ENCODE measurements around the gene KRT39. TPM values are rescaled to one million over a fixed set of nuclear protein-coding genes. Genes with fewer than 3 reads are reported as not detected.

Gene KRT39
- polyA plus RNA-seq, 2 of the 4 experiments (the other 2 are of a cell fraction), result not detected

DNA sequence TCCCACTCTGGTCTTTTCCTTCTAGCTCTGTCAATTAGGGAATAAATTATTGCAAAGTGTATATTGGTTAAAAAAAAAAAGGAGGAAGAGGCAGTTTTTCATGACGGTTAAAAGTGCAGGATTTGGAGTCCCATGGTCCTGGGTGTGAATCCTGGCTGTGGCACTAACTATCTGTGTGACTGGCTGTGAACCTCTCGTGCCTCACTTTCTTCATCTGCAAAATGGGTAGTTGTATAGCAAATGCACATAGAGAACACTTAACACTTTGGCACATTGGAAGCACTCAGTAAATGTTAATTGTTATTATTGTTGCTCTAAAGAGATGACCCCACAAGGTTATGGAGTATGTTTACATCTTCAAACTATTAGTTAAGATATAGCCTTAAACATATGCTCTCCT lies 18.8 kb downstream of the KRT39 start (continued):
- TF ChIP-seq GATA3 (IDR thresholded peaks at IDR 0.05; ENCODE audit: borderline replicate concordance), result no peak

DNA sequence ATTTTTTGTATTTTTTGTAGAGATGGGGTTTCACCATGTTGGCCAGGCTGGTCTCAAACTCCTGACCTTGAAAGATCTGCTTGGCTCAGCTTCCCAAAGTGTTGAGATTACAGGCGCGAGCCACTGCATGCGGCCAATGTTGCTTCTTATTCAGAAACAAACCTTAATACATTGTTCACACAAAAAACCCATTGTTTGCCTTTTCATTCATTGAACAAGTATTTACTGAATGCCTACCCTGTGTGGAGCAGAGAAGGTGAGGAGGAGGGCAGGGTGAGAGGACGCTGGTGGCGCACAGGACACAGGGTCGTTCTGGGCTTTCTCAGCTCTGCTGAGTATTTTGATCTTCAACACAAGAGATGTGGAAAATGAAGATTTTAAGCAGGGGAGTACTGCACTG lies 21.3 kb downstream of the KRT39 start:
- DNase-seq (ENCODE audit: low read depth in 1 of 2, low spot score in 1 of 2), result no peak
- no peak for ATAC-seq
- ChIA-PET POLR2A (no interaction called here), CTCF (no interaction called here)
- Histone ChIP-seq H3K4me3 (no peak overlapping the region), H3K27ac (no peak overlapping the region), H3K9me3 (no peaks in the 10 kb centered on the region), H3K4me2 (no peak overlapping the region), H3K4me1 (0 out of 3 replicates have a peak, but pooled peaks cover 5% of the 10 kb centered on the region)
- no peak for TF ChIP-seq RARB (CRISPR knock-in tag; IDR thresholded peaks at IDR 0.05)
- no peak for TF ChIP-seq HEYL (CRISPR knock-in tag; IDR thresholded peaks at IDR 0.05)
- TF ChIP-seq FOSL2 (IDR thresholded peaks at IDR 0.05), result no peak
- no peak for TF ChIP-seq FOSL2 (CRISPR knock-in tag; IDR thresholded peaks at IDR 0.05)
- TF ChIP-seq SREBF2 (IDR thresholded peaks at IDR 0.05), result no peak
- TF ChIP-seq ZC3H11A (IDR thresholded peaks at IDR 0.05), result no peak
- TF ChIP-seq JUN (IDR thresholded peaks at IDR 0.05), result no peak
- TF ChIP-seq ZFP36 (IDR thresholded peaks at IDR 0.05; ENCODE audit: borderline replicate concordance, partially characterized antibody), result no peak
- no peak for TF ChIP-seq JUNB (IDR thresholded peaks at IDR 0.05)
- no peak for TF ChIP-seq ZSCAN20 (CRISPR knock-in tag; IDR thresholded peaks at IDR 0.05)
- TF ChIP-seq MAZ (IDR thresholded peaks at IDR 0.05; ENCODE audit: borderline replicate concordance, low read depth, low read length), result no peak
- no peak for TF ChIP-seq EHMT2 (IDR thresholded peaks at IDR 0.05; ENCODE audit: low read depth)
- TF ChIP-seq, protein P1, sequence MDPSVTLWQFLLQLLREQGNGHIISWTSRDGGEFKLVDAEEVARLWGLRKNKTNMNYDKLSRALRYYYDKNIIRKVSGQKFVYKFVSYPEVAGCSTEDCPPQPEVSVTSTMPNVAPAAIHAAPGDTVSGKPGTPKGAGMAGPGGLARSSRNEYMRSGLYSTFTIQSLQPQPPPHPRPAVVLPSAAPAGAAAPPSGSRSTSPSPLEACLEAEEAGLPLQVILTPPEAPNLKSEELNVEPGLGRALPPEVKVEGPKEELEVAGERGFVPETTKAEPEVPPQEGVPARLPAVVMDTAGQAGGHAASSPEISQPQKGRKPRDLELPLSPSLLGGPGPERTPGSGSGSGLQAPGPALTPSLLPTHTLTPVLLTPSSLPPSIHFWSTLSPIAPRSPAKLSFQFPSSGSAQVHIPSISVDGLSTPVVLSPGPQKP (IDR thresholded peaks at IDR 0.05; ENCODE audit: low read depth, low read length), result no peak
- no peak for TF ChIP-seq RCOR1 (IDR thresholded peaks at IDR 0.05; ENCODE audit: low read depth, low read length)
- TF ChIP-seq TP53 (CRISPR knock-in tag; IDR thresholded peaks at IDR 0.05), result no peak
- no peak for TF ChIP-seq NPAS2 (CRISPR knock-in tag; IDR thresholded peaks at IDR 0.05; ENCODE audit: borderline replicate concordance)
- no peak for TF ChIP-seq RAD21 (conservative IDR thresholded peaks at IDR 0.05 in 1 of 2, IDR thresholded peaks at IDR 0.05 in 1 of 2)
- TF ChIP-seq KDM5A (IDR thresholded peaks at IDR 0.05), result no peak
- TF ChIP-seq HOXB13 (CRISPR knock-in tag; IDR thresholded peaks at IDR 0.05; ENCODE audit: low read depth), result no peak
- WGBS (ENCODE audit: missing lambda C conversion rate), result 83% methylated on average over 6 of the region's 6 CpGs
- FAIRE-seq, result no peak

DNA sequence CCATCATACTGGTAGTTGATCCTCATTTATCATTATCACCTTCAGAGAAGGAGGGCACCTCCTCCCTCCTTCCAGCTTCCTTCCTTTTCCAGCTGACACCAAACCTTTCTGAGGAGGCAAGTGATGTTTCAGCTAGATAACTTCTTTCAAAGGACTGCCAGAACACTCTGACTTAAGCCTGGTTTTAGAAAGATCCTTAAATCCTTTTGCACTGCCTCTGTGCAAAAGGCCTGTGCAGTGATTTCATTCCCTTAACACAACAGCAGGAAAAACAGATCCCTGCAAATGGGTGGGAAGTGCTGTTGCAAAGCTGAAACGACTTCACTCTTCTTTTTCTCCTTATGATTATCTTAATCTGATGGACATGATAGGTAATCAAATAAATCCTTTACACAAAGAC lies 22.2 kb downstream of the KRT39 start:
- CTCF ChIA-PET, result interaction anchor here (0.8 to 1.0 kb wide), 4 partner anchors 11 to 718 kb away, joined by 3 to 7 read pairs (median 3); no protein-coding TSS in a partner anchor

More for the DNA sequence above, 22.2 kb downstream of the KRT39 start:
- TF ChIP-seq SREBF2 (IDR thresholded peaks at IDR 0.05) (no peak), RFX5 (IDR thresholded peaks at IDR 0.05) (no peak), CBX2 (IDR thresholded peaks at IDR 0.05; ENCODE audit: borderline replicate concordance, low read depth) (no peak), RNF2 (IDR thresholded peaks at IDR 0.05; ENCODE audit: borderline replicate concordance, low read depth) (no peak), HOXA7 (CRISPR knock-in tag; IDR thresholded peaks at IDR 0.05) (no peak), HEYL (CRISPR knock-in tag; IDR thresholded peaks at IDR 0.05) (no peak), FOSB (CRISPR knock-in tag; IDR thresholded peaks at IDR 0.05) (no peak), SMC3 (IDR thresholded peaks at IDR 0.05) (no peak), JUN (IDR thresholded peaks at IDR 0.05) (no peak), CHD4 (IDR thresholded peaks at IDR 0.05; ENCODE audit: borderline replicate concordance) (no peak), ZNF302 (CRISPR knock-in tag; IDR thresholded peaks at IDR 0.05) (no peak), FOXS1 (CRISPR knock-in tag; IDR thresholded peaks at IDR 0.05) (no peak), CHD2 (IDR thresholded peaks at IDR 0.05; ENCODE audit: low read length, partially characterized antibody) (no peak)
- TF ChIP-seq, protein P2, sequence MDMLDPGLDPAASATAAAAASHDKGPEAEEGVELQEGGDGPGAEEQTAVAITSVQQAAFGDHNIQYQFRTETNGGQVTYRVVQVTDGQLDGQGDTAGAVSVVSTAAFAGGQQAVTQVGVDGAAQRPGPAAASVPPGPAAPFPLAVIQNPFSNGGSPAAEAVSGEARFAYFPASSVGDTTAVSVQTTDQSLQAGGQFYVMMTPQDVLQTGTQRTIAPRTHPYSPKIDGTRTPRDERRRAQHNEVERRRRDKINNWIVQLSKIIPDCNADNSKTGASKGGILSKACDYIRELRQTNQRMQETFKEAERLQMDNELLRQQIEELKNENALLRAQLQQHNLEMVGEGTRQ (IDR thresholded peaks at IDR 0.05), result no peak
- TF ChIP-seq, protein P3, sequence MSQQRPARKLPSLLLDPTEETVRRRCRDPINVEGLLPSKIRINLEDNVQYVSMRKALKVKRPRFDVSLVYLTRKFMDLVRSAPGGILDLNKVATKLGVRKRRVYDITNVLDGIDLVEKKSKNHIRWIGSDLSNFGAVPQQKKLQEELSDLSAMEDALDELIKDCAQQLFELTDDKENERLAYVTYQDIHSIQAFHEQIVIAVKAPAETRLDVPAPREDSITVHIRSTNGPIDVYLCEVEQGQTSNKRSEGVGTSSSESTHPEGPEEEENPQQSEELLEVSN (IDR thresholded peaks at IDR 0.05; ENCODE audit: borderline replicate concordance, low read depth), result no peak
- no peak overlapping the region for H3K27ac ChIP-seq
- H3K4me2 ChIP-seq, result no peak overlapping the region
- H3K4me3 ChIP-seq, result no peak overlapping the region
- ATAC-seq, result no peak
- FAIRE-seq, result peak; percentile 65
- H3K4me1 ChIP-seq, result 0 out of 3 replicates have a peak, but pooled peaks cover 3% of the 10 kb centered on the region
- POLR2A ChIA-PET, result no interaction called here
- H3K9me3 ChIP-seq, result no peaks in the 10 kb centered on the region
- WGBS (ENCODE audit: missing lambda C conversion rate), result 5% methylated on average over 1 of the region's 1 CpG
- no peak for DNase-seq (ENCODE audit: low read depth in 1 of 2, low spot score in 1 of 2)

All from A549 (cell line).